ENCODE measurements around the gene MYB.
"Not testable (repeated sequence)": the region's sequence is repeated elsewhere in the genome, so short reads cannot be mapped to it uniquely, and the experiment has no call there.

MYB gene

DNA sequence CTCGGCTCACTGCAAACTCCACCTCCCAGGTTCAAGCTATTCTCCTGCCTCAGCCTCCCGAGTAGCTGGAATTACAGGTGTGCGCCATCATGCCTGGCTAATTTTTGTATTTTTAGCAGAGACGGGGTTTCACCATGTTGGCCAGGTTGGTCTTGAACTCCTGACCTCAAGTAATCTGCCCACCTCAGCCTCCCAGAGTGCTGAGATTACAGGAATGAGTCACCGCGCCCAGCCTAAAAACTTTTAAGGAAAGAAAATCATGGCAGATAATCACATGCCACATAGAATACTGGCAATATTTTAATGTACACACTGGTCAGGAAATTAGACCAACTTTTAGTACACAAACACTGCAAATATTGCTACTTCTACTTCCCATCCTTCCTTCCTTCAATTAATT is 16.7 kb upstream of the MYB start:
- DNase-seq (ENCODE audit: low read depth) = not testable (repeated sequence)

GRCh38 chr6:135165031-135165430 is 16.1 kb upstream of the MYB start:
- DNase-seq (ENCODE audit: low read depth) = no peak

- DNase-seq (ENCODE audit: low read depth) = no peak
Observed at GRCh38 chr6:135166515-135166914, 14.6 kb upstream of the MYB start.

DNA sequence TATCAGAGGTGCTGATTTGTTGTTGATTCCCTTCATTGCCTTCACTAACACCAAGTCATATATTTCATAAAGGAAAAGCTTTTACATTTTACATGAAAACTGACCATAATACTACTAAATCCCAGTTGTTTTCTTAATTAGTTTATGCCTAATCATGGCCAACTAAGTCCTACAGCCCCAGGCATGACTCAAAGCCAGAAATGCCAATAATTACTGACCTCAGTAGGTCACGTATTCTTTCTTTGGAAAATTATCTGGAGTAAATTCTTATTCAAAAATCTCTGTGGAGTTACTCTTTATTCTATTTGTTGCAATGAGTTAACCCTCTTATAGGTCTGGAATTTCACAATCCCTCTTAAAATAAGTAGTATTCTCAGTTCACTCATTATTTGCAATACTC is 13.5 kb upstream of the MYB start:
- DNase-seq (ENCODE audit: low read depth) = no peak

DNA sequence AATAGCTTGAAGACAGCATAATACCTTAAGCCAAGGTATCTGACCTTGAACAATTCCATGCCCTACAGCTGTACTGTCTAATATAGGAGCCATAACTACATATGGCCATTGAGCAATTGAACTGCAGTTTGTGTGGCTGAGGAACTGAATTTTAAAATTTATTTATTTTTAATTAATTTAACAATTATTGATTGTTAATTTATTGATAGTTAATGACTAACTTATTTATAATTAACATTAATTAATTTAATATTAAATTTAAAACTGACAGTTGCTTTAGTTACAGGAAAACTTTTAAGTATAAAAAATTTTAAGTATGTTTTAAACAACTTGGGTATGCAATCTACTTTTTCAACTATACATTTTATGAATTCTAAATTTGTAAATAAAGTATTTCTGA is 12.3 kb upstream of the MYB start:
- DNase-seq (ENCODE audit: low read depth) = no peak

GRCh38 chr6:135170238-135170637 is 10.9 kb upstream of the MYB start:
- DNase-seq (ENCODE audit: low read depth) = no peak

- DNase-seq (ENCODE audit: low read depth) = no peak
Observed at GRCh38 chr6:135170849-135171248, 10.3 kb upstream of the MYB start.

DNA sequence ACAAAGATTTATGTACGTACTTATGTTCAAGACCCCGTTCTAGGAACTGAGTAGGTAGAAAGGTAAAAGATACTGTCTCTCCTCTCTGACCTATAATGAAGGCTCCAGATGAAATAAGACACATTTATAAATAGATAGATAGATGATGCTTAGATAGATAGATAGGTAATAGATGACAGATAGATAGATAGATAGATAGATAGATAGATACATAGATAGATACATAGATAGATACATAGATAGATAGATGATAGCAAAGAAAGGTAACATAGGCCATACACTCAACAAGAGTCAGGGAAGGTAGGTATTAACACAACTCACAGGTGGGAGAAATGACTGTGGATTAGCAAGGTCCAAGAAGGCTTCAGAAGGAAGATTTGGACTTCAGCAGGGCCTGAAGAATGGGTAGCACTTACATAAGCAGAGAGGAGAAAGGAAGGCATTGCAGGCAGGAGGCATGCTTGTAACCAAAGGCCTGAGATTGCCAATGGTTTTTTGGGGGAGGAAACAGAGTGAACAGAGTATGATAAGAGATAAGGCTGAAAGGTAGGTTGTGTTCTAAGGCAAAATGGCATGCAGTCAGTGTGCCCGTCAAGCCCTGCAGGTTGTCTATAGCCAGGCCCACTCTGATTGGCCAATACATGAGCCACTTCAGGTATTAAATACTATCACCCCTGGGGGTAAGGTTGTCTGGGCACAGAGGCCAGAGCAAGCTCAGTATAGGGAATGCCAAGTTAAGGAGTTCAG is 7.7 kb upstream of the MYB start:
- DNase-seq (ENCODE audit: low read depth) = no peak

GRCh38 chr6:135173989-135174484 is 7.1 kb upstream of the MYB start:
- no peak for DNase-seq (ENCODE audit: low read depth)

DNA sequence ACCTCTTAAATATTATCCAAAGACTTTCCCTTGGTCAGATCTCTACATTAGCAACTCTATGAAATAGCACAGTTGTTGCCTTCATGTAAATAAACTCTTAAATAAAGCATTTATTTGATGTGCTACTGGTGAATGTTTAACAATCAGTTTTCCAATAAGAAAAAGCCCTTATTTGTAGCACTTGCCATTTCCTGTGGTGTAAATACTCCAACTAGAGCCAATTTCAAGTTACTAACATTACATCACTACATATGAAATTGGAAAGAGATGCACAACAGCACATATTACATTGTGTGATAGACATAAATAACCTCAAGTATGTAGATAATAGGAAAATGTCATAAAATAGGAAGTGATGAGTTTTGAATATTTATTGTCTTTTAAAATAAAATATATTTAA is 5.0 kb upstream of the MYB start:
- DNase-seq (ENCODE audit: low read depth) = no peak

DNA sequence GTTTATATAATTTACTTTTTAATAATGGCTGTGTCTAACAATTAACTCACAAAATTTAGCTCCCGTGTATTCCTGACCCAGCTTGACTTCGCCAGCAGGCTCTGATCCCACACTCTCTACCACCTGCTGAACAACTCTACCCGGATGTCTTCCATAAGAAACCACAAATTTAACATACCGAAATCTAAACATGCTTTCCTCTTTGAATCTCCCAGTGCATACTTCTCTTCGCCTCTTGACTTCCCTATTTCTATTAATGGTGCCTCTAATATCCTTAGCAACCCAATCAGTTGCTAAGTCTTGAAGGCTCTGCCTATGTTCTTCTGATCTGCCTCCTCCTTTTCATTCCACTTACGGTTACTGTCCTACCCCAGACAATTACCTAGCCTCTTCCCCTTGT is 4.6 kb upstream of the MYB start:
- no peak for DNase-seq (ENCODE audit: low read depth)

- no peak for DNase-seq (ENCODE audit: low read depth)
Observed at GRCh38 chr6:135179372-135179771, 1.7 kb upstream of the MYB start.

GRCh38 chr6:135179920-135180541 is 1.1 kb upstream of the MYB start:
- no peak for DNase-seq (ENCODE audit: low read depth)

DNA sequence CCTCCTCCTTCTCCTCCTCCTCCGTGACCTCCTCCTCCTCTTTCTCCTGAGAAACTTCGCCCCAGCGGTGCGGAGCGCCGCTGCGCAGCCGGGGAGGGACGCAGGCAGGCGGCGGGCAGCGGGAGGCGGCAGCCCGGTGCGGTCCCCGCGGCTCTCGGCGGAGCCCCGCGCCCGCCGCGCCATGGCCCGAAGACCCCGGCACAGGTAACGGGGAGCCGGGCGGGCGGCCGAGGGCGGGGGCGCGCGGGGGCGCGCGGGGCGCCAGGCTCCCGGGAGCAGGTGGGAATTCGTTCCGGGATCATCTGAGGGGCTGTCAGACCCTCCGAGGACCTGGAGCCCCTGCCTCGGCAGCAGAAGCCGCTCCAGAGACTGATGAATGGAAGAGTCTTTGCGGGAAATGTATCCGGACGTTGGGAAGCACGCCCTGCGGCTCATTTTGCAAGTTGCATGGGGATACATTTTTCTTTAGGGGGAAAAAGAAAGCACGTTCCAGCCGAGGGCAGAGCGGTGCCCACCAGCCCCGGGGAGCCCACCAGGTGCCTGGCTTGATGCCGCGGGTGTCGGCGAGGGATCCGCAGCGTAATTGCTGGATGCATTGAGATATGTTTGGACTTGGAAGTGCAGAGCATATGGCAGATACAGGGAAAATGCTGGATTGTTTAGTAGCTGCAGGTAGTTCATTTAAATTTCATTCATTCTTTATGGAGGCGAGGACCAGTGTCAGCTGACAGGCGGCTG is 394 bp downstream of the MYB start:
- DNase-seq (ENCODE audit: low read depth) = no peak

- DNase-seq (ENCODE audit: low read depth) = peak; percentile 16
Observed at GRCh38 chr6:135182071-135183001, 1.2 kb downstream of the MYB start.

DNA sequence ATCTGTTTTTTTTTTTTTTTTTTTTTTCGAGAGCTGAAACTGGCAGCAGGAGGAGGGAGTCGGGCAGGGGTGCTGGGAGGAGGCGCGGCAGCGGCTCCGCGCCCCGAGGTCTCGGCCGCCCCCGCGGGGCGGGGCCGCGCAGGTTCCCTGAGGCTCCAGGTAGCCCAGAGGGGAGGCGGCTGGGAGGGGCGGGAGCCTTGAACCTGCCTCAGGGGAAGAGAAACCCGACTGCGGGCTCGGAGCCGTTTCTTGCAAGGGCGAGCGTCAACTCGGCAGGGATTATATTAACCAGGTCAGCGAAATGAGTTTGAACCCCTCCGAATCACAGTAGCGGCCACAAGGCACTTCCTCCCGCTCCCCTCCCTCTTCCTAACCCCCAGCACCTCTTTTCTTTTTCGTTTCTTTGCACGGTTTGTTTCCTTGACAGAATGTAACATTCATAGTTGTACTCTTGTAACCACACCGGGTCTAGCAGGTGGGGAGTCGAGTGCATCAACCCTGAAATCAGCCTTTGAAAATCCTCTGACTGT is 2.0 kb downstream of the MYB start:
- peak; percentile 46 for DNase-seq (ENCODE audit: low read depth)

DNA sequence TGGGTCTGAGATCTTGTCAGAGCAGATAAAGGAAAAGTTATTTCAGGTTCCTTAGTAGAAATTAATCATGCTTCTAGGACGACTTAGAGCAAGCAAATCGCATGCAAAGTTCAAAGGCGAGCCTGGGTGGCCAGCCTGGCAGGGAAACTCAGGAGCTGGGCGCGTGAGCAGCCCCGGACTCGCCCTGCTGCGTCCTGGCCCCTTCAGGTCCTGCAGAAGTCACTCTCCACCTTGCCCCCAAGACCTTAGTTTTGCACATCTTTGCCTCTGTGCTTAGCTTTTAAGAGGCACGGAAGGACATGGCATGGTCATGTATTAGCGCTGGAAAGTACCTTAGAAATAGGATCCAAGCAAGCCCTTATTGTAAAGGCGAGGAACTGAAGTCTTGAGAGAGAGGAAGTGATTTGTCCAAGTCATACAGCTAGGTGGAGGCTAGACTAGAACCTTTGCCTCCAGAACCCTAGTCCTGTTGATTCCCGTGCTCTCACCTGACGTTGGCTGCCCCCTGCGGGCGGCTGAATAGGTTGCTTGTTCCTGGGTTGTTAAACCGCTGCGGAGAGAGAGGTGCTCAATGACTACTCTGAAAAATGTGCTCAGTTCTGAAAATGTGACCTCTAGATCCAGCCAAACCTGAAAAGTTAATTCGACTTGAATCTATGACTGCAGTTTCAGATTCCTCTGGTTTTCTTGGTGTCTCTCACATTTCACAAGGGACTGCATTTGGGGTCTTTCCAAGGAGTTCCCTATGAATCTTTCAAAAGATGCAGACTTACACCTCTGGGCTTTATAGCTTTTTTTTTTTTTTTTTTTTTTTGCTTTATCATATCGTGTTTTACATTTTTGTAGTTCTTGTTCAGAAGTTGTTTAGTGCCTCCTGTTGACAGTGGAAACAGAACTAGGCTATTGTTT is 2.7 kb downstream of the MYB start:
- peak; percentile 41 for DNase-seq (ENCODE audit: low read depth)

DNA sequence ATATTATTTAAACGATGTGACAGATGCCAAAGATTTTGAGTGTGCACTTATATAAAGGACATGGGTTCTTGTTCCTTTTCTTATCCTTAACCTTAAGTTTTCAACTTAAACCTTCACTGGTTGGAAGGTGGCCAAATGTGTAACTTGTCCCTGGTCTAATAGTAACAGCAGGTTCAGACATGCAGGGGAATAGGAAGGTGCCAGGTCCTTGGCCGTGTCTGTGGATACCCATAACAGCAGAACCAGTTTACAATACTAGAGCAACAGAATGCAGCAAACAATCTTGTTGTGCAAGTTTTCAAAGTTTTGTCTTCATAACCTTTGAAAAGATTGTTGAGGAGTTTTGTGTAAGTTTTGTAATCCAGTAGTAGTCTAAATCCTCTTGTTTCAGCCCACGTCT is 4.4 kb downstream of the MYB start:
- DNase-seq (ENCODE audit: low read depth) = no peak

DNA sequence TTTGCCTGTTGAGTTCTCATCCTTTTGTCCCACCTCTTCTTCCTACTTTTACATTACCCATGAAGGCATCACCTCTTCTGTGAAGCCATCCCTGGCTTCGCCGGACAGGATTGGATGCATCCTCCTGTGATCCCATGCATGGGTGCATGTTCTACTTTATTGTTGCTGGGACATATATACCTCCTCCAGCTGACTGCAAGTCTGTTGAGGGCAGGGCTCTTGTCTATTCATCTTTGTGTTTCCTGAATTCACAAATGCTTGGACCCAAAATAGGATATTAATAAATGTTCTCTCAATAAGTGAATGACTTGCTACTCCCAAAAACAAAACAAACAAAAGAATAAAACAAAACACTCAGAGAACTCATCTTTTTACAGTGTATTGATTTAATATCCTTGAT is 5.1 kb downstream of the MYB start:
- DNase-seq (ENCODE audit: low read depth) = no peak

DNA sequence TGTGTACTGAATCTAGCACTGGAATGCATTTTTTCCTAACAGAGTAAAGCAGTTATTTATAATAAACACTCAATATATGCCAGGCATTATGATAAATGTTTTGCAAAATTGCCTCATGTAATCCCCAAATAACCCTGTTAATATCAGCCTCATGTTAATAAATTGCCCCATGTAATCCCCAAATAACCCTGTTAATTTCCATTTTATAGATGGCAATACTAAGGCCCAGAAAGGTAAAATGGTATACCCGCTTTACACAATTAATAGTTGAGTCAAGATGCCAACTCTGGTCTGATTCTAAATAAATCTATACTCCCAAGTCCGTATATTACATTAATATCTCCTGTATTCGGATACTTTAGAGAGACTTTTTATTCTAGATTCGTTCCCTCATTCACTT is 6.3 kb downstream of the MYB start:
- no peak for DNase-seq (ENCODE audit: low read depth)

DNA sequence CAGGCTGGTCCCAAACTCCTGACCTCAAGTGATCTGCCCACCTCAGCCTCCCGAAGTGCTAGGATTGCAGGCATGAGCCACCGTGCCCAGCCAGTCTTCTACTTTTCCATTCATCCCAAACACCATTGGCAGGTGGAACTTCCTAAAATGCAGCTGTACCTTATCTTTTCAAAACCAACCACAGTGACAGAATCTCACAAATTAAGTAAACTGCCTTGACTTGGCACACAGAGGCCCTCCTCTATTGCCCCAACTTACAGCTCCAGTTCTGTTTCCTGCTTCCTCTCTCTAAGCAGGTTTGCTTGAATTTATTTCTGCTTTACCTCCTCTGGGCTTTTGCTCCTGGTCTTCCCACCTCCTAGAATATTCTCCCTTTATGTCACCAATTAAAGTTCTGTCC is 7.6 kb downstream of the MYB start:
- no peak for DNase-seq (ENCODE audit: low read depth)

Data from T-helper 22 cell (primary cell).